SK-N-SH (cell line): Measurements from ENCODE around the gene TMA7. TPM values are rescaled to one million over a fixed set of nuclear protein-coding genes. Genes with fewer than 3 reads are reported as not detected.
A peak's percentile ranks its signal among the peaks of the same experiment; 100 is the strongest.

Experiments used
- CTCF ChIA-PET: fragments of 300-600, 350-600 bp; formaldehyde crosslinking; extraction: SDS; loops from one replicate; lab custom pipeline; 2021; lab: Yijun Ruan, JAX
- POLR2A ChIA-PET: fragments of 350-600 bp; sonication (Branson Sonifier 250); formaldehyde crosslinking; extraction: SDS; loops from one replicate; lab custom pipeline; 2020; ENCODE audit warnings: antibody characterized with exemption, inconsistent platforms; lab: Yijun Ruan, JAX
- DNase-seq: peaks from one replicate; pipeline ENCODE4 v3.0.0; 2012
- H2AFZ ChIP-seq: fragments of 200-600 bp; sonication (generic); 2 replicates; pipeline ENCODE4 v1.8.1; 2016; ENCODE audit warnings: antibody characterized with exemption, mild to moderate bottlenecking, low read depth
- H3F3A ChIP-seq: fragments of 200-600 bp; sonication (generic); replicated peaks from 2 replicates; pipeline ENCODE3; 2016; ENCODE audit warnings: antibody characterized with exemption, mild to moderate bottlenecking; ENCODE audit not compliant: insufficient read depth
- H3K27ac ChIP-seq, 2 experiments: fragments of 200-500 bp in 1 of 2; fragments of 200-600 bp in 1 of 2; sonication (Bioruptor generic) in 1 of 2; sonication (generic), shearing (Covaris generic) in 1 of 2; 2 replicates each; pipeline versions ENCODE4 v1.5.1 to v1.6.1; 2014 to 2016; ENCODE audit warnings: low read depth in 2 of 2, inconsistent platforms in 1 of 2, low read length in 1 of 2, mild to moderate bottlenecking in 1 of 2, mixed read lengths in 1 of 2
- H3K27me3 ChIP-seq: fragments of 200-600 bp; sonication (generic), shearing (Covaris generic); 2 replicates; pipeline ENCODE4 v1.6.1; 2016; ENCODE audit warnings: mixed run types; ENCODE audit not compliant: insufficient read depth
- H3K36me3 ChIP-seq, 2 experiments: fragments of 200-500 bp in 1 of 2; fragments of 200-600 bp in 1 of 2; sonication (Bioruptor generic) in 1 of 2; sonication (generic) in 1 of 2; replicated peaks in 1 of 2; 2 replicates each; pipeline versions ENCODE3 to v1.5.1; 2014 to 2016; ENCODE audit warnings: low read length in 1 of 2, mild to moderate bottlenecking in 1 of 2; ENCODE audit not compliant: insufficient read depth in 2 of 2, control insufficient read depth in 1 of 2
- H3K4me1 ChIP-seq, 2 experiments: fragments of 200-500 bp in 1 of 2; fragments of 200-600 bp in 1 of 2; sonication (Bioruptor generic) in 1 of 2; sonication (generic), shearing (Covaris generic) in 1 of 2; 2 replicates each; pipeline versions ENCODE4 v1.5.1 to v1.6.1; 2014 to 2016; ENCODE audit warnings: low read depth in 1 of 2, low read length in 1 of 2, mixed run types in 1 of 2; ENCODE audit not compliant: insufficient read depth in 2 of 2, control insufficient read depth in 1 of 2
- H3K4me2 ChIP-seq: fragments of 200-600 bp; sonication (generic), shearing (Covaris generic); 2 replicates; pipeline ENCODE4 v1.6.1; 2017; ENCODE audit warnings: mixed run types
- H3K4me3 ChIP-seq, 2 experiments: fragments of 200-500 bp in 1 of 2; fragments of 200-600 bp in 1 of 2; sonication (Bioruptor generic) in 1 of 2; sonication (generic), shearing (Covaris generic) in 1 of 2; 2 replicates each; pipeline versions ENCODE4 v1.5.1 to v1.8.1; 2014 to 2016; ENCODE audit warnings: low read depth in 2 of 2, inconsistent platforms in 1 of 2, low read length in 1 of 2, mild to moderate bottlenecking in 1 of 2, mixed read lengths in 1 of 2, moderate library complexity in 1 of 2
- H3K79me2 ChIP-seq: fragments of 200-600 bp; sonication (generic); 2 replicates; pipeline ENCODE4 v1.8.1; 2017; ENCODE audit warnings: mild to moderate bottlenecking; ENCODE audit not compliant: insufficient read depth
- H3K9ac ChIP-seq: fragments of 200-600 bp; sonication (generic); 2 replicates; pipeline ENCODE4 v1.6.1; 2017; ENCODE audit warnings: mixed run types
- H3K9me2 ChIP-seq: fragments of 200-600 bp; sonication (generic); 2 replicates; pipeline ENCODE4 v1.6.1; 2017; ENCODE audit warnings: mixed run types
- H3K9me3 ChIP-seq: fragments of 200-600 bp; sonication (generic); 2 replicates; pipeline ENCODE4 v1.6.1; 2017; ENCODE audit warnings: mixed run types, mild to moderate bottlenecking, moderate library complexity
- H4K20me1 ChIP-seq: fragments of 200-600 bp; sonication (generic); 2 replicates; pipeline ENCODE4 v1.6.1; 2017; ENCODE audit warnings: mild to moderate bottlenecking, mixed run types; ENCODE audit not compliant: insufficient read depth
- CHD2 ChIP-seq: fragments of 150-350 bp; IDR thresholded peaks from 2 replicates; pipeline ENCODE4 v1.6.1; 2018; ENCODE audit warnings: low read length; ENCODE audit not compliant: partially characterized antibody
- CTCF ChIP-seq: fragments of 200-600 bp; sonication (generic); IDR thresholded peaks from 2 replicates; pipeline ENCODE4 v1.6.1; 2017; ENCODE audit warnings: antibody characterized with exemption, mild to moderate bottlenecking, moderate library complexity
- ELF1 ChIP-seq: IDR thresholded peaks from 2 replicates; pipeline ENCODE4 v1.4.0; 2012
- FOXJ3 ChIP-seq: sonication (generic); formaldehyde crosslinking; IDR thresholded peaks from 2 replicates; pipeline ENCODE4 v1.5.1; 2020; ENCODE audit warnings: mild to moderate bottlenecking, missing genetic modification reagents
- FOXM1 ChIP-seq: IDR thresholded peaks from 2 replicates; pipeline ENCODE4 v1.4.0; 2012; ENCODE audit warnings: low read depth, mild to moderate bottlenecking
- GATA2 ChIP-seq: sonication (generic); formaldehyde crosslinking; IDR thresholded peaks from 2 replicates; pipeline ENCODE4 v1.5.0; 2020; ENCODE audit warnings: mild to moderate bottlenecking, missing genetic modification reagents
- IRF3 ChIP-seq: fragments of 150-350 bp; IDR thresholded peaks from 2 replicates; pipeline ENCODE4 v1.6.1; 2016; ENCODE audit warnings: mild to moderate bottlenecking, low read depth, low read length
- JUND ChIP-seq: IDR thresholded peaks from 2 replicates; pipeline ENCODE4 v1.4.0; 2012
- MAX ChIP-seq: IDR thresholded peaks from 2 replicates; pipeline ENCODE4 v1.4.0; 2012; ENCODE audit warnings: low read depth
- RAD21 ChIP-seq: IDR thresholded peaks from 2 replicates; pipeline ENCODE4 v1.6.1; 2012; ENCODE audit warnings: mild to moderate bottlenecking, low read length
- REST ChIP-seq: IDR thresholded peaks from 2 replicates; pipeline ENCODE4 v1.6.1; 2012; ENCODE audit warnings: mild to moderate bottlenecking, low read depth, low read length, moderate library complexity
- RXRA ChIP-seq: IDR thresholded peaks from 2 replicates; pipeline ENCODE4 v1.4.0; 2012; ENCODE audit warnings: low read depth, mild to moderate bottlenecking, borderline replicate concordance
- SIN3A ChIP-seq: IDR thresholded peaks from 2 replicates; pipeline ENCODE4 v1.6.1; 2012; ENCODE audit warnings: low read depth, mild to moderate bottlenecking, low read length, moderate library complexity, borderline replicate concordance
- SMC3 ChIP-seq: IDR thresholded peaks from 2 replicates; pipeline ENCODE4 v1.6.1; 2012; ENCODE audit warnings: low read depth, low read length, improper control_type of control experiment
- TEAD4 ChIP-seq: IDR thresholded peaks from 2 replicates; pipeline ENCODE4 v1.4.0; 2012; ENCODE audit warnings: mild to moderate bottlenecking, borderline replicate concordance; ENCODE audit not compliant: insufficient read depth
- YY1 ChIP-seq: IDR thresholded peaks from 2 replicates; pipeline ENCODE4 v1.4.0; 2012; ENCODE audit warnings: low read depth, mild to moderate bottlenecking
- WGBS: methylation state at CpG from one replicate; pipeline ENCODE4 v1.1.6; 2017; ENCODE audit warnings: low lambda C conversion rate; 5-methylcytosine and 5-hydroxymethylcytosine counted together
- polyA plus RNA-seq, 3 experiments: library from polyadenylated mRNA; depleted of rRNA; stranded (reverse); fragments of >200 nt; gene quantifications; 2 replicates each; pipeline ENCODE4 v1.2.3, GENCODE V29; 2012
- TF ChIP-seq, protein P1 (sequence below): IDR thresholded peaks from 2 replicates; pipeline ENCODE4 v1.4.0; 2012; ENCODE audit warnings: low read depth, borderline replicate concordance

The TMA7 gene
- polyA plus RNA-seq, 1 of the 3 experiments (the other 2 are of a cell fraction), result 438 TPM

- Histone ChIP-seq H3K4me2 (peak overlapping the region; percentile 78), H3K9me2 (no peaks in the 10 kb centered on the region), H2AFZ (peak overlapping the region; percentile 85), H3K9me3 (no peaks in the 10 kb centered on the region), H3K27ac (peak overlapping the region; percentile 60 to 68), H3K9ac (peak overlapping the region; percentile 88), H3K27me3 (no peaks in the 10 kb centered on the region), H3K79me2 (peaks cover 62% of the 10 kb centered on the region), H3K4me1 (peaks cover 8 to 22% of the 10 kb centered on the region in 2 experiments), H3F3A (peaks cover 32% of the 10 kb centered on the region), H3K36me3 (peaks cover 21 to 30% of the 10 kb centered on the region in 2 experiments), H4K20me1 (peaks cover 9% of the 10 kb centered on the region), H3K4me3 (peak overlapping the region; percentile 77 to 97)
- 17% methylated on average over 6 of the region's 6 CpGs for WGBS
- POLR2A ChIA-PET, result interaction anchor here (0.5 to 2.1 kb wide), 11 partner anchors 12 to 681 kb away, joined by 3 to 7 read pairs (median 4); partner anchors contain the start of gene CDC25A
- TF ChIP-seq CHD2, result no peak
- TF ChIP-seq YY1, result no peak
- TF ChIP-seq REST, result no peak
- no peak for TF ChIP-seq SMC3
- TF ChIP-seq FOXM1, result no peak
- TF ChIP-seq JUND, result no peak
- no peak for TF ChIP-seq FOXJ3 (CRISPR knock-in tag)
- TF ChIP-seq IRF3, result no peak
- TF ChIP-seq, protein P1, sequence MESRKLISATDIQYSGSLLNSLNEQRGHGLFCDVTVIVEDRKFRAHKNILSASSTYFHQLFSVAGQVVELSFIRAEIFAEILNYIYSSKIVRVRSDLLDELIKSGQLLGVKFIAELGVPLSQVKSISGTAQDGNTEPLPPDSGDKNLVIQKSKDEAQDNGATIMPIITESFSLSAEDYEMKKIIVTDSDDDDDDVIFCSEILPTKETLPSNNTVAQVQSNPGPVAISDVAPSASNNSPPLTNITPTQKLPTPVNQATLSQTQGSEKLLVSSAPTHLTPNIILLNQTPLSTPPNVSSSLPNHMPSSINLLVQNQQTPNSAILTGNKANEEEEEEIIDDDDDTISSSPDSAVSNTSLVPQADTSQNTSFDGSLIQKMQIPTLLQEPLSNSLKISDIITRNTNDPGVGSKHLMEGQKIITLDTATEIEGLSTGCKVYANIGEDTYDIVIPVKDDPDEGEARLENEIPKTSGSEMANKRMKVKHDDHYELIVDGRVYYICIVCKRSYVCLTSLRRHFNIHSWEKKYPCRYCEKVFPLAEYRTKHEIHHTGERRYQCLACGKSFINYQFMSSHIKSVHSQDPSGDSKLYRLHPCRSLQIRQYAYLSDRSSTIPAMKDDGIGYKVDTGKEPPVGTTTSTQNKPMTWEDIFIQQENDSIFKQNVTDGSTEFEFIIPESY, result no peak
- no peak for TF ChIP-seq CTCF
- TF ChIP-seq ELF1, result no peak
- TF ChIP-seq MAX, result no peak
- TF ChIP-seq RXRA, result no peak
- TF ChIP-seq TEAD4, result no peak
- no peak for TF ChIP-seq RAD21
- TF ChIP-seq GATA2, result no peak
- no peak for TF ChIP-seq SIN3A
- DNase-seq, result no peak
- CTCF ChIA-PET, result interaction anchor here (0.8 to 6.6 kb wide), 15 partner anchors 10 to 252 kb away, joined by 3 to 57 read pairs (median 4); partner anchors contain the start of genes CELSR3 and SLC26A6
Observed at GRCh38 chr3:48446043-48446424, 6.0 kb downstream of the TMA7 start.
